HK-2 (cell line): ENCODE measurements around the gene ZNF138.
"Not testable (repeated sequence)": the region's sequence is repeated elsewhere in the genome, so short reads cannot be mapped to it uniquely, and the experiment has no call there.

Experiments
- DNase-seq: peaks from one replicate; pipeline ENCODE4 v3.0.0-alpha.2; 2018; ENCODE audit not compliant: unreplicated experiment

The ZNF138 gene

DNA sequence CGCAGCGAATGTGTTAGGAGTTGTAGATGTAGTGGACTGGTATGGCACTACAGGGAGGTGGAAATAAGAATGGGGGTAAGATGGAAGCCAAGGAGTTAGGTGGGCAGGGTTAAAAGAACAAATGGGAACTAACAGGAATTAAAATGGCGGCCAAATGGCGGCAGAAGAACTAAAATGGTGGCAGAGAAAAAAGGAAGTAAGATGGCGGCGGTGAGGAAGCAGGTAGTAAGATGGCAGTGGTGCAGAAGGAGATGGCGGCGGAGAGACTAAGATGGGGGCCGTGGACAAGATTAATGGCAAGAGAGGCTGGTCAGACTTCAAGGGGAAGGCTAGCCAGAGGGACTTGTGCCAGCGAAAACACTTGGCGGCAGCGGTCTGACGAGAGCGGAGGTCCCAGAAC is 44.5 kb downstream of the ZNF138 start:
- DNase-seq, result no peak

DNA sequence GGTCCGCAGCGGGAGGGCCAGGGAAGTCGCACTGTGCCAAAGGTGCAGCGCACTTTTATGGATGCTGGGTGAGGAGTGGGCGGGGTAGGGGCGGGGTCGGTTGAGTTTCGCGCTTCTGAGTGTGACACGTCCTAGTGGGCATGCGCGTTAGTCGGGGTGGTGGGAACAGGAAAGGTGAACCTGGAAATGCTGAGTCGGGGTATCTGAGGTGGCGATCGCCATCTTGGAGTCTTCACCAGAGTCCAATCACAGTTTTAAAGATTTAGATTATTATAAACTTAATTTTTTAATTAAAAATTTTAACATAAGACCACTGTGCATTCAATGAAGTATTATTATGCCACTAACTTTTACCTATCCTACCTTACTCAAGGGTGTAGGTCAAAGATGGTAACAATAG is 45.7 kb downstream of the ZNF138 start:
- DNase-seq, result no peak

DNA sequence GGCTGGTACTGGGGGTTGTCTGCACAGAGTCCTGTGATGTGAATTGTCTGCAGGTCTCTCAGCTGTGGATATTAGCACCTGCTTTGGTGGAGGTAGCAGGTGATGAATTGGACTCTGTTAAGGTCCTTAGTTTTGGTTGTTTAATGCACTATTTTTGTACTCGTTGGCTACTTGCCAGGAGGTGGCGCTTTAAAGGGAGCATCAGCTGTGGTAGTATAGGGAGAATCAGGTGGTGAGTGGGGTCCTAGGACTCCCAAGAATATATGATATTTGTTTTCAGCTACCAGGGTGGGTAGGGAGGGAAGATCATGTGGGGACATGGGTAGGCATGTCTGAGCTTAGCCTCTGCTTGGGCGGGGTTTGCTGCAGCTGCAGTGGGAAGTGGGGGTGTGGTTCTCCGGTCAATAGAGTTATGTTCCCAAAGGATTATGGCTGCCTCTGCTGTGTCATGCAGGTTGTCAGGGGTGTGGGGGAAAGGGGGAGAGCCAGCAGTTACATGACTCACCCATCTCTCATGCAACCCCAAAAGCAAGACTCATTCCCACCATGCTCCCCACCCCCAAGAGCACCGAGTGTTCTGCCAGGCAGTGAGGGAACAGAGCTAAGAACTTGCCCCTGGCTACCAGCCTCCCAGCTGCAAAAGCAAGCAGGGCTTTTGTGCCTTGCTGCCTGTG is 55.2 kb downstream of the ZNF138 start:
- DNase-seq, result peak; percentile 26

DNA sequence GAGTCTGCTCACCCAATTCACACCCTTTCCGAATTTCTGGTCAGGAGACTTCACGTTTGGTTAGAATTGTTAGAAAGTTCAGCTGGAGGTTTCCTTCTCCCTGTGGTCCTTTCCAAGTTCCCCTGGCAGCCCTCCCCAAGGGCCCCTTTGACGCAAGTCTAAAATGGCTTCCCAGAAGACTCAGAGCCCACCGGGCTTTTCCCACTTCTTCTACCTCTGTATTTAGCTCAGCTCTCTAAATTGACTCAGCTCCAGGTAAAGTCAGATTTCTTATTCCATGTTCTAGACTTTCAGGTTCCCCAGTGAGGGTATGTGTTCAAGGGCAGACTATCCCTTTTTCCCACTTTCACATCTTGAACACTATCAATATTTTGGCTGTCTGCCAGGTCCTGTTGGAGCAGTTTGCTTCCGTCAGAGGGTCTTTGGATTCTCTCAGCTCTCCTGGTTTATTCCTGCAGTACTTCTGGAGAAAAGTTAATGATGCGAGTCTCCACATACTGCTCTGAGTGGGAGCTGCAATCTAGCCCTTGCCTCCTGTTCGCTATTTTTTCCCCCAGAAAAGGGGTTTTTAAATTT is 55.8 kb downstream of the ZNF138 start:
- no peak for DNase-seq

DNA sequence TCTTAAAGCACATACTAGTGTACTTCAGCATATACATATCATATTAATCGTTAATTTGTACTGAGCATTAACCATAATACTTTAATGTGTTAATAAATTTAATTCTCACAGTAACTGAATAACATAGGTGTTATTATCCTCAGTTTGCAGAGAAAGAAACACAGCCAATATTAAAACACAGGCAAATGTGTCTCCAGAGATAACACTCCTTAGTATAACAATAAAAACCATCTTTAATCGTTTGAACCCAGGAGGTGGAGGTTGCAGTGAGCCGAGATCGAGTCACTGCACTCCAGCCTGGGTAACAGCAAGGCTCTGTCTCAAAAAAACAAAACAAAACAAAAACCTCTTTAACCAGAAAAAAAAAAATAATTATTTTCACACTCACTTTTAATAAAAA is 59.5 kb downstream of the ZNF138 start:
- no peak for DNase-seq

DNA sequence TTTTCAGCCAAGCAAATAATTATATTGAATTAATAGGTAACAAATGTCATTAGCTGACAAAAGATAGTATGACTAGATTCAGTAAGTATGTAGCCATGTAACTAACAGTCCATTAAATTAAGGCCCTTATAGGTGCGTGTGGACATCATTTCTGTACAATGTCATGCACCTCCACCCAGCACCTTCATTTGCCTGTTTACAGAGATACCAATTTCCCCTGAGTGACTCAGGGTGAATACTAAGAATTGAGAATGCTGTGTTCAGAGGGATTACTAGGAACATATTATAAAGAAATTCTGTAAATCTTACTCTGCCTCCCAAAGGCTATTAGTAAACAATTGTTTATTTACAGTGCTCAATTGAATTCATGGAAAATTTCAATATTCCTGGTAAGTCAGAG is 60.7 kb downstream of the ZNF138 start:
- DNase-seq, result no peak

DNA sequence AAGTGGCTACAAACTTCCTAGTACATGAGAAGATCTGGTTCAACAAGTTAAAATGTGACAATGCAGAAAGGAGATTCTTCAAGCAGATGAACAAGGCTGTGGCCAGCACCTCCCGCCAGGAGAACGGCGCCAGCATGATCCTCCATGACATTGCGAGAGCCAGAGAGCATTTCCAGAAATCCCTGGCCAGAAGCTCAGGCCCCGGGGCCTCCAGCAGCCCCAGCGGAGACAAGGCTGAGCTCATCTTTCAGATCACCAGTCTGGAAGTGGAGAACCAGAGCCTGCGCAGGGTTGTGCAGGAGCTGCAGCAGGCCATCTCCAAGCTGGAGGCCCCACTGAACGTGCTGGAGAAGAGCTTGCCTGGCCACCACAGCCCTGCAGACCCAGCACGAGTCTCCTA is 68.8 kb downstream of the ZNF138 start:
- DNase-seq, result no peak

DNA sequence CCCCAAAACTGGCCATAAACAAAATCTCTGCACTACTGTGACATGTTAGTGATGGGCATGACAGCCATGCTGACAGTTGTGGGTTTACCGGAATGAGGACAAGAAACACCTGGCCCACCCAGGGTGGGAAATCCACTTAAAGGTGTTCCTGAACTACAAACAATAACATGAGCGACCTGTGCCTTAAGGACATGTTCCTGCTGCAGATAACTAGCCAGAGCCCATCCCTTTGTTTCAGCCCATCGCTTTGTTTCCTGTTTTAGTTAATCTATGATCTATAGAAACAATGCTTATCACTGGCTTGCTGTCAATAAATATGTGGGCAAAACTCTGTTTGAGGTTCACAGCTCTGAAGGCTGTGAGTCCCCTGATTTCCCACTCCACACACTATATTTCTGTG is 69.3 kb downstream of the ZNF138 start:
- DNase-seq, result not testable (repeated sequence)

DNA sequence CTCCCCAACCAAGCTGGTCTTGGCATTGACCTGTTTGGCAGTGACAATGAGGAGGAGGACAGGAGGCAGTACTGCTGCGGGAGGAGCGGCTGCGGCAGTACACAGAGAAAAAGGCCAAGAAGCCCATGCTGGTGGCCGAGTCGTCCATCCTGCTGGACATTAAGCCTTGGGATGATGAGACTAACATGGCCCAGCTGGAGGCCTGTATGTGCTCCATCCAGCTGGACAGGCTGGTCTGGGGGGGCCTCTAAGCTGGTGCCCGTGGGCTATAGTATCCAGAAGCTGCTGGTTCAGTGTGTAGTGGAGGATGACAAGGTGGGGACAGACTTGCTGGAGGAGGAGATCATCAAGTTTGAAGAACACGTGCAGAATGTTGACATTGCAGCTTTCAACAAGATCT is 69.7 kb downstream of the ZNF138 start:
- no peak for DNase-seq

DNA sequence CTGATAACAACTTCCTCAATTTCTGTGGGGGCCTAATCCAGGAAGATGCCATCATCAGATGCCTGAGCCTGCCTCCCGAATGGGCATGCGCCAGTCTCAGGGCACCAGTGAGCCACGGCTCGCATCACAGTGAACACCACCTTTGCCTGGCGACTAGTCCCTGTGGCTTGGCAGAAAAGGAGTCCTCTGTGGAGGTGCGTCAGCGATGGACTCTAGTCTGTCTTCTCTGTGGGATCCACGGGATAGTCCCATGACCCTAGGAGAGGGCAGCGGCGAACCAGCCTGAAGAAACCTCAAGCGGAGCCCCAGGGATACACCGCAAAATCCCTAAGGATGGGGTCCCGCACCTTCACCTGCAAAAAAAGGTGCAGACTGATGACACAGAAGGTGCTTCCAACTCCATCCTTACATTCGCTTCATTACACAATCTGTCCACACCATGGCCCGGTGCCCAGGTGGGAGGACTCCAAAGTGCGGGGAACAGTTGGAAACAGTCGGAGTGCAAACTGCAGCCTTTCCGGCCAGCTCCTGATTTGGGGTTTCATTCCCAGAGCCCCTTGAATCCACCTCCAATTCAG is 73.7 kb downstream of the ZNF138 start:
- no peak for DNase-seq

DNA sequence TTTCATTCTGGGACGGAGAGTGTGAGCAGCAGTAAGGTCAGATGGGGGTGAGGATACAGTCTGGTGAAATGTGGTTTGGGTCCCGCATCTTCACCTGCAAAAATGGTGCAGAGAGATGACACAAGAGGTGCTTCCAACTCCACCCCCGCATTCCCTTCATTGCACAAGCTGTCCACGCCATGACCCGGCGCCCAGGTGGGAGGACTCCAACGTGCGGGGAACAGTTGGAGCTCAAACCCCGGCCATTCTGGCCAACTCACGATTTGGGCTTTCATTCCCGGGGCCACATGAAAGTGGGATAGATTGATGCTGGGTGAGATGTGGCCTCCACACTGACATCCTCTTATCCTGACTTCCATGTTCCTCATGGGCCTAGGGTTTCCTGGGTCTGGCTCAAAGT is 74.3 kb downstream of the ZNF138 start:
- DNase-seq, result no peak

DNA sequence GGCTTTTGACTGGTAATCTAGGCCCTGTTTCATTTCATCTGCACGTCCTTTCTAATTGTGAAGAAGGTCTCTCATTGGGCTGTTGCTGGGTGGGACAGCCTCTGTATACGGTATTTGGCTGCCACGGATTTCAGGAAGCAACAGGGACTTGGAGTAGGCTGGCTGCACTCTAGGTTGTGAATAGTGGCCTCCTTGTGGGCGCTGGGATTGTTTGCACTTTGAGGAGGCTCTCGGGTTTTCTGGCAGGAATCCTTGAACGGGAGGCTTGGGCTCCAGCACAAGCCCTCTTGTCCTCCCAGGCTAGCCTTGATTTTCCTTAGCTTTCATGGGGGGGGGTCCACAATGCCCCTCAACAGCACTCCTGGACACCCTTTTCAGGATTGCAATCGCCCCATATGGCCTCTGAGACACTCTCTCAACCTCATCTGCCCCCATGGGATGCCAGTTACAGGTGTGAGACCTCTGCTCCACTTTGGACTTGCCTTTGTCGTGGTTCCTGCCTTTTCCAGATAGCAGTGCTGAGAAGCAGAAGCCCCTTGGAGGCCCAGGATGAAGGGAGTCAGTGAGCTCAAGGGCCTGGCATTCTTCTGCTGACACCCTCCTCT is 75.0 kb downstream of the ZNF138 start:
- no peak for DNase-seq

DNA sequence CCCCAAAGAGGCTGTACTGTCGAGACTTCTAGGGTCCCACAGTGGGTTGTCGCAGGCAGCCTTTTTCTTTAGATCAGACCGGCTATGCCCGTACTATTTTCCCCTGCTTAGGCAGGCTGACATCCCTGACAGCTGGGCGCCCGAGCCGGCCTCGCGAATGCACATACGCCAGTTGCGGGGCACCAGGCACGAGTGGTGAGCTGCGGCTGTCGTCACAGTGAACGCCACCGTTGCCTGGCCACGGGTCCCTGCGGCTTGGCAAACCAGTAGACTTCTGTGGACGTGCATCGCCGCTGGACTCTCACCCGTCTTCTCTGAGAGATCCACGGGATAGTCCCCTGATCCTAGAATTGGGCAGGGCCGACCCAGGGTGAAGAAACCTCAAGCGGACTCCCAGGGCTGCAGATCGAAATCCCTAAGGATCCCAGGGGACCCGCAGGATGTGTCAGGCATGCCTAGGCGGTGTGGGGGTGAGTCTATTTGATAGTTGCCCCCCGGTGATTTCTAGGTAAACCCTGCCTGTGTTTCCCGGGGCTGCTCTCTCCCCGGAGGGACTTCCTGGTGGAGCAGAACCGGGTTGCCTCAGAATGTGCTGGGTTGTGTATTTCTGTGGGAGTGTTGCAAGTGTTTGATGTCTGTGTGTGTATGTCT is 75.8 kb downstream of the ZNF138 start:
- DNase-seq, result no peak

DNA sequence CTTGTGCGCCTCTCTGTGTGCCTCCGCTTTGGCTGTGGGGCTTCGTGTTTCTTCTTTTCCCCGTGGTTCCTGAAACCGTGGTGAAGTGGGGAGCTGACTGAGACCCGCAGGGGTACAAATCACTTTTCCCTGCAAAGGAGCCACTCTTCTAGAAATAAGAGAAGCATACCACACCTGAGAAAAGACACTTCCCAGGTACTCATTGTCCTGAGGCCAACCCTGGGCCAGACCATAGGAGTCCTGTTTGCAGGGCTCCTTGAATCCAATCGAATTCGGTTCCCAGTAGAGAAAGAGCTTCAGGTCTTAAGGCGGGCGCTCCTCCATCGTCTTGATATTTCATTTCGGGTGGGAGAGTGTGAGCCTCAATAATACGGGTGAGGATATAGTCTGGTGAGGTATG is 76.4 kb downstream of the ZNF138 start:
- no peak for DNase-seq

DNA sequence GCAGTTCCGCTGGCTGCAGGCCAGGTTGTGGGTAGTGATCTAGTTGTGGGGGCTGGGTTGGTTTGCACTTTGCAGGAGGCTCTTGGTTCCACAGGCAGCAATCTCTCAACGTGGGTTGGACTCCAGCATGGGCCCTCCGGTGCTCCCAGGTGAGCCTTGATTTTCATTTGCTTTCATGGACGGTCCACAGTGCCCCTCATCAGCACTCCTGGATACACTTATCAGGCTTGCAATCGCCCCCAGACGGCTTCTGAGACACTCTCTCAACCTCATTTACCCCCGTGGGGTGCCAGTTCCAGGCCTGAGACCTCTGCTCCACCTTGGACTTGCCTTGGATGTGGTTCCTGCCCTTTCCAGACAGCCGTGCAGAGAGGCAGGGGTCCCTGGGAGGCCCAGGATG is 77.5 kb downstream of the ZNF138 start:
- no peak for DNase-seq

DNA sequence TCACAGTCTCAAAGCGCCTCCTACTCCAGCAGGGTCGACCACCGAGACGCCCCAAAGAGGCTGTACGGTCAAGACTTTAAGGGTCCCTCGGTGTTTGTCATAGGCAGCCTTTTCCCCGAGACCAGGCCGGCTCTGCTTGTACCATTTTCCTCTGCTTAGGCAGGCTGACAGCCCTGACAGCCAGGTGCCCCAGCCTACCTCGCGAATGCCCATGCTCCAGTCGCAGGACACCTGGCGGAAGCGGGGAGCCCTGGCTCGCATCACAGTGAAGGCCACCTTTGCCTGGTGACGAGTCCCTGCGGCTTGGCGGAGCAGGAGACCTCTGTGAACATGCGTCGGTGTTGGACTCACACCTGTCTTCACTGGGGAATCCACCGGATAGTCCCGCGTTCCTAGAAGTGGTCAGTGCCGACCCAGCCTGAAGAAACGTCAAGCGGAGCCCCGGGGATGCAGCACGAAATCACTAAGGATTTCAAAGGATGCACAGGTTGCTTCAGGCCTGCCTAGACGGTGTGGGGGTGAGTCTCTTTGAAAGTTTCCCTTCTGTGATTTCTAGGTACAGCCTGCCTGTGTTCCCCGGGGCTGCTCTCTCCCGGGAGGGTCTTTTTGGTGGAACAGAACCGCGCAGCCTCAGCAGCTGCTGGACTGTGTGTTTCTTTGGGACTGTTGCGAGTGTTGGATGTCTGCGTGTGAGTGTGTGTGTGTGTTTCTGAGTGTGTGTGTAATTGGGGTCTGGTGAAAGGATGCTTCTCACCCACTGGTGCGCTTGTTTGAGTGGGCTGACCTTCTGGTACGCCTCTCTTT is 78.3 kb downstream of the ZNF138 start:
- DNase-seq, result no peak

DNA sequence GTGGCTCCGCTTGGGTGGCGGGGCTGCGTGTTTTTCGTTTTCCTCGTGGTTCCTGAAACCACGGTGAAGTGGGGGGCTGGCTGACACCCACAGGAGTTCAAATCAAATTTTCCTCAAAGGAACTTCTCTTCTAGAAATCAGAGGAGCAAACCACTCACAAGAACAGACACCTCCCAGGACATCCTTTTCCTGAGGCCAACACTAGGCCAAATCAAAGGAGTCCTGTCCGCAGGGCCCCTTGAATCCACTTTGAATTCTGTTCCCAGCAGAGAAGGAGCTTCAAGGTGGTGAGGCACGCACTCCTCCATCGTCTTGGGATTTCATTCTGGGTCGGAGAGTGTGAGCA is 78.9 kb downstream of the ZNF138 start:
- DNase-seq, result no peak

DNA sequence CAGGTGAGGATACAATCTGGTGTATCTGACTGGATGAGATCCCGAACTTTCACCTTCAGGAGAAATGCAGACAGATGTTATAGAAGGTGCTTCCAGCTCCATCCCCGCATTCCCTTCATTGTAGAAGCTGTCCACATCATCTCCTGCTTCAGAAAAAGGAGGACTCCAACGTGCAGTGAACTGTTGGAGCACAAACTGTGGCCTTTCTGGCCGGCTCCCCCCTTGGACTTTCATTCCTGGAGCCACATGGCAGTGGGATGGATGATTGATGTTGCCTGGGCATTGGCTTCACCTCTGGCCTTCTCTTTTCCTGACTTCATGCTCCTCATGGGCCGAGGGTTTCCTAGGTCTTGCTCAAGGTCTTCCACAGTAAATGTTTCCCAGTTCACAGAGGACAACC is 79.3 kb downstream of the ZNF138 start:
- no peak for DNase-seq

DNA sequence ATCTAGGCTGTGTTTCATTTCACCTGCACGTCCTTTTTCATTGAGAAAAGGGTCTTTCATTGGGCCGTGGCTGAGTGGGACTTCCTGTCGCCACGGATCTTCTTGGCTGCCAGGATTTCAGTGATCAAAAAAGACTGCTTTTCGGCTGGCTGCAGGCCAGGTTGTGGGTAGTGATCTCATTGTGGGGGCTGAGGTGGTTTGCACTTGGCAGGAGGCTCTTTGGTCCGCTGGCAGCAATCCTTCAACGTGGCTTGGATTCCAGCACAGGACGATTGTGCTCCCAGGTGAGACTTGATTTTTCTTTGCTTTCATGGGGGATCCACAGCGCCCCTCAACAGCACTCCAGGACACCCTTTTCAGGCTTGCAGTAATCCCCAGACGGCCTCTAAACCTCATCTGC is 79.9 kb downstream of the ZNF138 start:
- DNase-seq, result peak; percentile 72

DNA sequence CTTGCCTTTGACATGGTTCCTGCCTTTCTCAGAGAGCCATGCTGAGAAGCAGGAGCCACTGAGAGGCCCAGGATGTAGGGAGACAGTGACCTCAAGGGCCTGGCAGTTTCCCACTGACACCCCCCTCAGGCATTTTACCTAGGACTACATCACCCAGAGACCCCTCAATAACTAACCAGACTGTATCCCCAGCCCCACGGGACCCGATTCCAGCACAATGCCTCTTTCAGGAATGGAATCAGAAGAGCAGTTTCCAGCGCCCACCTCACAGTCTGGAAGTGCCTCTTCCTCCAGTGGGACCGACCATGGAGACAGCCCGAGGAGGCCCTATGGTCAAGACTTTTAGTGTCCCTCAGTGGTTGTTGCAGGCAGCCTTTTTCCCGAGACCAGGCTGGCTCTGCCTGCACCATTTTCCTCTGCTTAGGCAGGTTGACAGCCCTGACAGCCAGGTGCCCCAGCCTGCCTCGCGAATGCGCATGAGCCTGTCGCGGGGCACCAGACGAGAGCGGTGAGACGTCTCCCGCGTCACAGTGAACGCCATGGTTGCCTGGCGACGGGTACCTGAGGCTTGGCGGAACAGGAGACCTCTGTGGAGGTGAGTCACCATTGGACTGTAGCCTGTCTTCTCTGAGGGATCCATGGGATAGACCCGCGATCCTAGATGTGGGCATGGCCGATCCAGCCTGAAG is 80.5 kb downstream of the ZNF138 start:
- DNase-seq, result no peak

DNA sequence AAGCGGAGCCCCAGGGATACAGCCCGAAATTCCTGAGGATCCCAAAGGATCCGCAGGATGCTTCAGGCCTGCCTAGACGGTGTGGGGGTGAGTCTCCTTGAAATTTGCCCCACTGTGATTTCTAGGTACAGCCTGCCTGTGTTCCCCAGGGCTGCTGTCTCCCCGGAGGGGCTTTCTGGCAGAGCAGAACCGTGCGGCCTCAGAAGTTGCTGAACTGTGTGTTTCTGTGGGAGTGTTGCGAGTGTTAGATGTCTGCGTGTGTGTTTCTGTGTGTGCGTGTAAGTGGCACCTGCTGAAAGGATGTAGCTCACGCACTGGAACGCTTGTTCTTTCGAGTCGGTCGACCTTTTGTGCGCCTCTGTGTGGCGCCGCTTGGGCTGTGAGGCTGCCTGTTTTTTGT is 81.0 kb downstream of the ZNF138 start:
- DNase-seq, result no peak
